NB4 (cell line): Measurements from ENCODE around the gene RGS8.

Experiments
- MYC ChIP-seq: IDR thresholded peaks from 2 replicates; pipeline ENCODE4 v1.6.1; 2011; ENCODE audit warnings: low read depth, low read length
- POLR2A ChIP-seq: IDR thresholded peaks from 2 replicates; pipeline ENCODE4 v1.6.1; 2011; ENCODE audit warnings: mild to moderate bottlenecking; ENCODE audit not compliant: insufficient read length; ENCODE audit errors: extremely low read depth
- TF ChIP-seq, protein P1 (sequence below): IDR thresholded peaks from one replicate; pipeline ENCODE4 v1.5.1; 2012; ENCODE audit warnings: low read depth, low read length
- TF ChIP-seq, protein P2 (sequence below): IDR thresholded peaks from 2 replicates; pipeline ENCODE4 v1.6.1; 2011; ENCODE audit warnings: low read depth, low read length

DNA sequence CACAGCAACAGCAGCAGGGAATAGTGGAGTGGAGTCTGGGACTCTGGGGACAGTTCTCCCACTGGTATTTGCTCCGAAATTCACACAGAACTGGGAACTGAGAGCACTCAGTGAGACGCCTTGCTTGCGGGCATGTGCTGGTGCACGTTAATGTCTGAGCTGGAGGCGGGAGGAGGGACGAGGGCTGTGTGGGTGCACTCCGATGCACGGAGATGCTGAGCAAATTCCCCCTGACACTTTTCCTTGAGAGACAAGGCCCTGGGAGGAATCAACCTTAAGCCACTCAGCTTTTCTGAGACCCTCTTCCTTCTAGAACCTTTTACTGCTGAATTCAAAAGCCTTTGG is 2.8 kb downstream of the RGS8 start:
- TF ChIP-seq, protein P1, sequence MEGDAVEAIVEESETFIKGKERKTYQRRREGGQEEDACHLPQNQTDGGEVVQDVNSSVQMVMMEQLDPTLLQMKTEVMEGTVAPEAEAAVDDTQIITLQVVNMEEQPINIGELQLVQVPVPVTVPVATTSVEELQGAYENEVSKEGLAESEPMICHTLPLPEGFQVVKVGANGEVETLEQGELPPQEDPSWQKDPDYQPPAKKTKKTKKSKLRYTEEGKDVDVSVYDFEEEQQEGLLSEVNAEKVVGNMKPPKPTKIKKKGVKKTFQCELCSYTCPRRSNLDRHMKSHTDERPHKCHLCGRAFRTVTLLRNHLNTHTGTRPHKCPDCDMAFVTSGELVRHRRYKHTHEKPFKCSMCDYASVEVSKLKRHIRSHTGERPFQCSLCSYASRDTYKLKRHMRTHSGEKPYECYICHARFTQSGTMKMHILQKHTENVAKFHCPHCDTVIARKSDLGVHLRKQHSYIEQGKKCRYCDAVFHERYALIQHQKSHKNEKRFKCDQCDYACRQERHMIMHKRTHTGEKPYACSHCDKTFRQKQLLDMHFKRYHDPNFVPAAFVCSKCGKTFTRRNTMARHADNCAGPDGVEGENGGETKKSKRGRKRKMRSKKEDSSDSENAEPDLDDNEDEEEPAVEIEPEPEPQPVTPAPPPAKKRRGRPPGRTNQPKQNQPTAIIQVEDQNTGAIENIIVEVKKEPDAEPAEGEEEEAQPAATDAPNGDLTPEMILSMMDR, result no peak
- TF ChIP-seq MYC (no peak), POLR2A (no peak)
- TF ChIP-seq, protein P2, sequence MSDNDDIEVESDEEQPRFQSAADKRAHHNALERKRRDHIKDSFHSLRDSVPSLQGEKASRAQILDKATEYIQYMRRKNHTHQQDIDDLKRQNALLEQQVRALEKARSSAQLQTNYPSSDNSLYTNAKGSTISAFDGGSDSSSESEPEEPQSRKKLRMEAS, result no peak
